Gastrocnemius medialis (tissue), 4 donors: ENCODE results near the gene TMEM186.

Experiments used
- POLR2A ChIP-seq, 2 donors: fragments of 450-650 bp; IDR thresholded peaks; one replicate each; pipeline ENCODE4 v1.6.1; 2017; ENCODE audit warnings: antibody characterized with exemption in 2 of 2, mild to moderate bottlenecking in 2 of 2, moderate library complexity in 2 of 2
- TF ChIP-seq, protein P1 (sequence below), 5 experiments: fragments of 450-650 bp in 3 of 5; fragments of 200-600 bp in 2 of 5; sonication (generic) in 2 of 5; IDR thresholded peaks in 4 of 5; conservative IDR thresholded peaks in 1 of 5; 1 replicate in 4 of 5; 2 replicates in 1 of 5; pipeline ENCODE4 v1.5.1; 2016 to 2019; ENCODE audit warnings: antibody characterized with exemption in 5 of 5, mild to moderate bottlenecking in 3 of 5, moderate library complexity in 3 of 5

DNA sequence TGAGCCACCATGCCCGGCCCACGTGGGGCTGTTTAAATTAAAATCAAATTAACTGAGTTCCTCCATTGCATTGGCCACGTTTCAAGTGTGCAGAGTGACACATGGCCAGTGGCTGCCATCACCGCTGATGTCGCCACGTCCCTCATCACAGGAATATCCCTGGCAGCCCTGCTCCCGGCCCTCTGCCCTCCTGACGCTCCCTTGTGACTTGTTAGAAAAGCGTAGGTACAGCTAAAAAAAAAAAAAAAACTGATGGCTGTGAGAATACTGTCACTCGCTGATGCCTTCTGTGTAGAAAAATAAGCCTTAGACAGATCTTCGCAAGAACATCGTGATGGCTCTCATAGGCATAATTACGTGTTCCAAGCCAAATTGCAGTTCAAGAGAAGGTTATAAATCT lies 49.7 kb upstream of the TMEM186 start:
- TF ChIP-seq, protein P1, sequence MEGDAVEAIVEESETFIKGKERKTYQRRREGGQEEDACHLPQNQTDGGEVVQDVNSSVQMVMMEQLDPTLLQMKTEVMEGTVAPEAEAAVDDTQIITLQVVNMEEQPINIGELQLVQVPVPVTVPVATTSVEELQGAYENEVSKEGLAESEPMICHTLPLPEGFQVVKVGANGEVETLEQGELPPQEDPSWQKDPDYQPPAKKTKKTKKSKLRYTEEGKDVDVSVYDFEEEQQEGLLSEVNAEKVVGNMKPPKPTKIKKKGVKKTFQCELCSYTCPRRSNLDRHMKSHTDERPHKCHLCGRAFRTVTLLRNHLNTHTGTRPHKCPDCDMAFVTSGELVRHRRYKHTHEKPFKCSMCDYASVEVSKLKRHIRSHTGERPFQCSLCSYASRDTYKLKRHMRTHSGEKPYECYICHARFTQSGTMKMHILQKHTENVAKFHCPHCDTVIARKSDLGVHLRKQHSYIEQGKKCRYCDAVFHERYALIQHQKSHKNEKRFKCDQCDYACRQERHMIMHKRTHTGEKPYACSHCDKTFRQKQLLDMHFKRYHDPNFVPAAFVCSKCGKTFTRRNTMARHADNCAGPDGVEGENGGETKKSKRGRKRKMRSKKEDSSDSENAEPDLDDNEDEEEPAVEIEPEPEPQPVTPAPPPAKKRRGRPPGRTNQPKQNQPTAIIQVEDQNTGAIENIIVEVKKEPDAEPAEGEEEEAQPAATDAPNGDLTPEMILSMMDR (IDR thresholded peaks at IDR 0.05 in 4 of 5, conservative IDR thresholded peaks at IDR 0.05 in 1 of 5) = no peak
- no peak for TF ChIP-seq POLR2A (IDR thresholded peaks at IDR 0.05)
